A673 (cell line): Measurements from ENCODE around the gene MMP24.

ENCODE experiments used
- CTCF ChIP-seq: fragments of 300-800, 200-600 bp; sonication (generic); conservative IDR thresholded peaks from 2 replicates; pipeline ENCODE4 v1.5.1; 2017; ENCODE audit warnings: low read depth, mild to moderate bottlenecking, antibody characterized with exemption, low read length, moderate library complexity, mixed read lengths
- EZH2 ChIP-seq: fragments of 200-600 bp; sonication (generic); IDR thresholded peaks from 2 replicates; pipeline ENCODE4 v1.6.1; 2017; ENCODE audit warnings: borderline replicate concordance, low read depth, mild to moderate bottlenecking, mixed read lengths, antibody characterized with exemption, low read length; ENCODE audit not compliant: poor library complexity, severe bottlenecking

- TF ChIP-seq EZH2 (no peak), CTCF (no peak)
Observed at GRCh38 chr20:35275741-35276251, 49.3 kb downstream of the MMP24 start.
